Right lobe of liver (tissue), 4 donors: ENCODE measurements around the gene PHLDB3.

Experiments
- POLR2A ChIP-seq: fragments of 450-650 bp; IDR thresholded peaks from one replicate; pipeline ENCODE4 v1.6.1; 2017; ENCODE audit warnings: antibody characterized with exemption, mild to moderate bottlenecking
- TF ChIP-seq, protein P1 (sequence below), 4 donors: fragments of 200-600 bp in 3 of 4; fragments of 450-650 bp in 1 of 4; IDR thresholded peaks; one replicate each; pipeline versions ENCODE4 v1.5.1 to v1.8.0; 2016 to 2022; ENCODE audit warnings: antibody characterized with exemption in 4 of 4, mild to moderate bottlenecking in 2 of 4
- donor health status: DM: no; HTN: no; CAD: no.
- donor health status: DM: no; HTN: no; CAD: no.
- donor health status: DM: no; HTN: yes; CAD: no.

DNA sequence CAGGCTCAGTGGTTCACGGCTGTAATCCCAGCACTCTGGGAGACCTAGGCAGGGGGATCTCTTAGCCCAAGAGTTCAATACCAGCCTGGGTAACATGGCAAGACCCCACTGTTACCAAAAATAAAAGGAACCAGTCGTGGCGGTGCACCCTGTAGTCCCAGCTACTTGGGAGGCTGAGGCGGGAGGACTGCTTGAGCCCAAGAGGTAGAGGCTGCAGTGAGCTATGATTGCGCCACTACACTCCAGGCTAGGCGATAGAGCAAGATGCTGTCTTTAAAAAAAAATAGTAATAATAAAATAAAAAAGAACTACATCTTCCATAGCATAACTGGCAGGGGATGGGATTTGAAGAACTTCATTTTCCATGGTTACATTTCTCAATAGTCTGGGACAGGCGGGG lies 42.2 kb downstream of the PHLDB3 start:
- no peak for TF ChIP-seq POLR2A
- TF ChIP-seq, protein P1, sequence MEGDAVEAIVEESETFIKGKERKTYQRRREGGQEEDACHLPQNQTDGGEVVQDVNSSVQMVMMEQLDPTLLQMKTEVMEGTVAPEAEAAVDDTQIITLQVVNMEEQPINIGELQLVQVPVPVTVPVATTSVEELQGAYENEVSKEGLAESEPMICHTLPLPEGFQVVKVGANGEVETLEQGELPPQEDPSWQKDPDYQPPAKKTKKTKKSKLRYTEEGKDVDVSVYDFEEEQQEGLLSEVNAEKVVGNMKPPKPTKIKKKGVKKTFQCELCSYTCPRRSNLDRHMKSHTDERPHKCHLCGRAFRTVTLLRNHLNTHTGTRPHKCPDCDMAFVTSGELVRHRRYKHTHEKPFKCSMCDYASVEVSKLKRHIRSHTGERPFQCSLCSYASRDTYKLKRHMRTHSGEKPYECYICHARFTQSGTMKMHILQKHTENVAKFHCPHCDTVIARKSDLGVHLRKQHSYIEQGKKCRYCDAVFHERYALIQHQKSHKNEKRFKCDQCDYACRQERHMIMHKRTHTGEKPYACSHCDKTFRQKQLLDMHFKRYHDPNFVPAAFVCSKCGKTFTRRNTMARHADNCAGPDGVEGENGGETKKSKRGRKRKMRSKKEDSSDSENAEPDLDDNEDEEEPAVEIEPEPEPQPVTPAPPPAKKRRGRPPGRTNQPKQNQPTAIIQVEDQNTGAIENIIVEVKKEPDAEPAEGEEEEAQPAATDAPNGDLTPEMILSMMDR (IDR thresholded peaks at IDR 0.05) = no peak
